Osteoblast (primary cell): ENCODE results near the gene C8G. TPM values are rescaled to one million over a fixed set of nuclear protein-coding genes. Genes with fewer than 3 reads are reported as not detected.

Experiments
- DNase-seq: peaks from one replicate; pipeline ENCODE4 v3.0.0; 2011; ENCODE audit warnings: low spot score, mixed read lengths; ENCODE audit not compliant: insufficient read length; ENCODE audit errors: missing footprints
- H2AFZ ChIP-seq: 2 replicates; pipeline ENCODE4 v1.6.0; 2011; ENCODE audit warnings: mild to moderate bottlenecking, low read length
- H3K27ac ChIP-seq: 2 replicates; pipeline ENCODE4 v1.5.1; 2011; ENCODE audit warnings: mild to moderate bottlenecking, low read depth, low read length, moderate library complexity
- H3K27me3 ChIP-seq: 2 replicates; pipeline ENCODE4 v1.6.0; 2012; ENCODE audit warnings: mild to moderate bottlenecking, control low read depth, inconsistent platforms, low read length, moderate library complexity; ENCODE audit not compliant: insufficient read depth
- H3K36me3 ChIP-seq: 2 replicates; pipeline ENCODE4 v1.5.1; 2011; ENCODE audit warnings: mild to moderate bottlenecking, low read length, control low read depth, moderate library complexity; ENCODE audit not compliant: insufficient read depth
- H3K4me1 ChIP-seq: 2 replicates; pipeline ENCODE4 v1.5.1; 2011; ENCODE audit warnings: mild to moderate bottlenecking, low read length, control low read depth, moderate library complexity; ENCODE audit not compliant: insufficient read depth
- H3K4me2 ChIP-seq: 2 replicates; pipeline ENCODE4 v1.6.0; 2011; ENCODE audit warnings: mild to moderate bottlenecking, low read length; ENCODE audit not compliant: insufficient read depth
- H3K4me3 ChIP-seq: fragments of 200-600 bp; sonication (generic); 3 replicates; pipeline ENCODE4 v1.5.1; 2012; ENCODE audit warnings: mild to moderate bottlenecking, low read length, inconsistent platforms; ENCODE audit not compliant: insufficient read depth
- H3K79me2 ChIP-seq: 2 replicates; pipeline ENCODE4 v1.6.0; 2012; ENCODE audit warnings: mild to moderate bottlenecking, low read length, control low read depth, inconsistent platforms; ENCODE audit not compliant: insufficient read depth
- H3K9me3 ChIP-seq: 2 replicates; pipeline ENCODE4 v1.5.1; 2011; ENCODE audit warnings: low read depth, low read length, control low read depth
- H4K20me1 ChIP-seq: 2 replicates; pipeline ENCODE4 v1.6.0; 2012; ENCODE audit warnings: mild to moderate bottlenecking, low read length, control low read depth; ENCODE audit not compliant: insufficient read depth
- total RNA-seq: library from RNA; depleted of rRNA; stranded (reverse); fragments of >200 nt; gene quantifications from 2 replicates; pipeline ENCODE4 v1.2.3, GENCODE V29; 2012
- TF ChIP-seq, protein P1 (sequence below): IDR thresholded peaks from 2 replicates; pipeline ENCODE4 v1.5.1; 2011; ENCODE audit warnings: mild to moderate bottlenecking, low read depth, low read length, moderate library complexity; ENCODE audit errors: extremely low read depth

Gene C8G
- total RNA-seq, 1 donor, result not detected

DNA sequence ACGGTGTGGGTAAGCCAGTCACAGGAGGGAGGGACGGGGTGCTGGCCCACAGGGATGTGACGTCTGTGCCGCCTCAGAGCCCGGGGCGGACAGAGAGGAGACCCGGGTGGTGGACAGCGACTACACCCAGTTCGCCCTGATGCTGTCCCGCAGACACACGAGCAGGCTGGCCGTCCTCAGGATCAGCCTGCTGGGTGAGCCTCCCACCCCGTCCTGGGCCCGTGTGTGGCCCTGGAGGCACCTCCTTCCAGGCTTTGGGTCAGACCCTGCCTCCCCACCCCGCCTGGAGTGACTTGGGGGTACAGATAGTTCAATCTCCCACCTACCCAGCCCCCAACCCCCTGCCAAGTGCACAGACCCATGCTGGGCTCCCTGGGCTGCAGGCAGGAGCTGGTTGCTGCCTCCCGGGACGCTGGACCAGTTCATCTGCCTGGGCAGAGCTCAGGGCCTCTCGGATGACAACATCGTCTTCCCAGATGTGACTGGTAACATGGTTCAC lies 8.8 kb downstream of the C8G start:
- H2AFZ ChIP-seq, result no peak overlapping the region

DNA sequence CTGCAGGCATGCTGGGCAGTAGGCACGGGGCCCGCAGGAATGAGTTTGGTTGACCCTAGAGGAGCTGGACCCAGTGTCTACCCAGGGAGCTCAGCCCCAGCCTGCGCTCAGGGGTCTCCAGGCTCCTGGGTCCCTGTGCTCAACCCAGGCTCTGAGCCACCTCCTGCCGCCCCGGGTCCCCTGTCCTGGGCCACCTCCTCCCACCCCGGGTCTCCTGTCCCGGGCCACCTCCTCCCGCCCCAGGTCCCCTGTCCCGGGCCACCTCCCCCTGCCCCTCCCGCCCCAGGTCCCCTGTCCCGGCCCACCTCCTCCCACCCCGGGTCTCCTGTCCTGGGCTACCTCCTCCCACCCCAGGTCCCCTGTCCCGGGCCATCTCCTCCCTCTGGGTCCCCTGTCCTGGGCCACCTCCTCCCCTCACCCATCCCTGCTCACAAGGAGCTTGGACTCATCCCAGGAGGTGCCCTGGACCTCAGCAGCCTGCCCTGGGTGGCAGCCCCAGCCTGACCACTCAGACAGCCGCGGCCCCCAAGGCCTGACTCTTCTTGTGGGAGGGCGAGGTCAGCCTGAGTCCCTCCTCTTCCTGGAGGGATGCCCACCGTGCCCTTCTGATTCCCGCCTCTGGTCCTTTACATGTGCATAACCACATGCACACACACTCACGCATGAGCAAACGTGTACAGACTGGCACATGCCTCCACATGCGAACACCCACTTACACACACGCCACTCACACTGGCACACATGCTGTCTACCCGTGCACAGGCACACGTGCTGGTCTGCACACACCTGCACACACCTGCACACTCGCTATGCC lies 9.4 kb downstream of the C8G start:
- TF ChIP-seq, protein P1, sequence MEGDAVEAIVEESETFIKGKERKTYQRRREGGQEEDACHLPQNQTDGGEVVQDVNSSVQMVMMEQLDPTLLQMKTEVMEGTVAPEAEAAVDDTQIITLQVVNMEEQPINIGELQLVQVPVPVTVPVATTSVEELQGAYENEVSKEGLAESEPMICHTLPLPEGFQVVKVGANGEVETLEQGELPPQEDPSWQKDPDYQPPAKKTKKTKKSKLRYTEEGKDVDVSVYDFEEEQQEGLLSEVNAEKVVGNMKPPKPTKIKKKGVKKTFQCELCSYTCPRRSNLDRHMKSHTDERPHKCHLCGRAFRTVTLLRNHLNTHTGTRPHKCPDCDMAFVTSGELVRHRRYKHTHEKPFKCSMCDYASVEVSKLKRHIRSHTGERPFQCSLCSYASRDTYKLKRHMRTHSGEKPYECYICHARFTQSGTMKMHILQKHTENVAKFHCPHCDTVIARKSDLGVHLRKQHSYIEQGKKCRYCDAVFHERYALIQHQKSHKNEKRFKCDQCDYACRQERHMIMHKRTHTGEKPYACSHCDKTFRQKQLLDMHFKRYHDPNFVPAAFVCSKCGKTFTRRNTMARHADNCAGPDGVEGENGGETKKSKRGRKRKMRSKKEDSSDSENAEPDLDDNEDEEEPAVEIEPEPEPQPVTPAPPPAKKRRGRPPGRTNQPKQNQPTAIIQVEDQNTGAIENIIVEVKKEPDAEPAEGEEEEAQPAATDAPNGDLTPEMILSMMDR, result no peak
- Histone ChIP-seq H3K4me3 (no peak overlapping the region), H3K9me3 (no peaks in the 10 kb centered on the region), H3K27ac (no peak overlapping the region), H3K79me2 (no peaks in the 10 kb centered on the region), H2AFZ (no peak overlapping the region), H3K4me1 (peaks cover 4% of the 10 kb centered on the region), H3K27me3 (no peaks in the 10 kb centered on the region), H3K36me3 (no peaks in the 10 kb centered on the region), H3K4me2 (no peak overlapping the region), H4K20me1 (no peaks in the 10 kb centered on the region)
- peak; percentile 78 for DNase-seq

More for the DNA sequence above, 8.8 kb downstream of the C8G start:
- peaks cover 4% of the 10 kb centered on the region for H3K4me1 ChIP-seq
- no peaks in the 10 kb centered on the region for H4K20me1 ChIP-seq
- H3K36me3 ChIP-seq, result no peaks in the 10 kb centered on the region
- H3K27ac ChIP-seq, result no peak overlapping the region
- H3K27me3 ChIP-seq, result no peaks in the 10 kb centered on the region
- no peak overlapping the region for H3K4me3 ChIP-seq
- no peak overlapping the region for H3K4me2 ChIP-seq
- TF ChIP-seq, protein P1, result no peak
- no peaks in the 10 kb centered on the region for H3K79me2 ChIP-seq
- no peaks in the 10 kb centered on the region for H3K9me3 ChIP-seq
- peak; percentile 85 for DNase-seq

GRCh38 chr9:136955202-136955942 lies 10.3 kb downstream of the C8G start:
- Histone ChIP-seq H3K79me2 (no peaks in the 10 kb centered on the region), H3K4me1 (peaks cover under 1% of the 10 kb centered on the region), H3K36me3 (no peaks in the 10 kb centered on the region), H3K27ac (no peak overlapping the region), H4K20me1 (no peaks in the 10 kb centered on the region), H3K4me3 (no peak overlapping the region), H3K9me3 (no peaks in the 10 kb centered on the region), H2AFZ (no peak overlapping the region), H3K4me2 (no peak overlapping the region), H3K27me3 (no peaks in the 10 kb centered on the region)
- TF ChIP-seq, protein P1, result no peak
- DNase-seq, result peak; percentile 81

- Histone ChIP-seq H4K20me1 (no peaks in the 10 kb centered on the region), H3K9me3 (no peaks in the 10 kb centered on the region)
- no peak for DNase-seq
These were observed 10.9 kb downstream of the C8G start for GRCh38 chr9:136955943-136956335.

More at GRCh38 chr9:136955943-136956335, 10.9 kb downstream of the C8G start:
- no peaks in the 10 kb centered on the region for H3K79me2 ChIP-seq
- no peak overlapping the region for H3K27ac ChIP-seq
- no peaks in the 10 kb centered on the region for H3K36me3 ChIP-seq
- no peak overlapping the region for H3K4me3 ChIP-seq
- H2AFZ ChIP-seq, result no peak overlapping the region
- TF ChIP-seq, protein P1, result no peak
- H3K4me1 ChIP-seq, result no peaks in the 10 kb centered on the region
- no peaks in the 10 kb centered on the region for H3K27me3 ChIP-seq
- H3K4me2 ChIP-seq, result no peak overlapping the region
